ENCODE data around the gene HIGD1C.

HIGD1C gene

GRCh38 chr12:51018956-51019355 is 66.6 kb downstream of the HIGD1C start:
- DNase-seq (ENCODE audit: low spot score), result peak; percentile 50

GRCh38 chr12:51019927-51020326 is 67.6 kb downstream of the HIGD1C start:
- peak; percentile 54 for DNase-seq (ENCODE audit: low spot score)

All from hematopoietic multipotent progenitor cell treated with erythropoietin and hydrocortisone succinate and interleukin-3 and kit ligand, for 17 days (in vitro differentiated cells).